GM19043 (cell line): Measurements from ENCODE around the gene MYBPC2.

Experiments used
- ATAC-seq: cut with Tn5 transposase; IDR thresholded peaks from one replicate; pipeline ENCODE4 v1.9.1; 2021; ENCODE audit warnings: low read depth; ENCODE audit not compliant: unreplicated experiment

Gene MYBPC2

GRCh38 chr19:50496189-50497021 is 63.7 kb downstream of the MYBPC2 start:
- no peak for ATAC-seq

GRCh38 chr19:50497022-50497405 is 64.3 kb downstream of the MYBPC2 start:
- ATAC-seq, result no peak

- ATAC-seq, result no peak
Observed at GRCh38 chr19:50498219-50499056, 65.7 kb downstream of the MYBPC2 start.

- ATAC-seq, result no peak
Observed at GRCh38 chr19:50500060-50500752, 67.5 kb downstream of the MYBPC2 start.

- ATAC-seq, result no peak
Observed at GRCh38 chr19:50500753-50501151, 68.1 kb downstream of the MYBPC2 start.

GRCh38 chr19:50501186-50501567 is 68.5 kb downstream of the MYBPC2 start:
- no peak for ATAC-seq

- ATAC-seq, result no peak
Observed at GRCh38 chr19:50501568-50502475, 69.1 kb downstream of the MYBPC2 start.

GRCh38 chr19:50505856-50506611 is 73.3 kb downstream of the MYBPC2 start:
- ATAC-seq, result no peak

- no peak for ATAC-seq
Observed at GRCh38 chr19:50506700-50507099, 74.0 kb downstream of the MYBPC2 start.

- no peak for ATAC-seq
Observed at GRCh38 chr19:50507376-50507775, 74.7 kb downstream of the MYBPC2 start.

GRCh38 chr19:50508843-50509190 is 76.1 kb downstream of the MYBPC2 start:
- ATAC-seq, result no peak

GRCh38 chr19:50509366-50509765 is 76.7 kb downstream of the MYBPC2 start:
- ATAC-seq, result no peak

GRCh38 chr19:50510121-50510670 is 77.5 kb downstream of the MYBPC2 start:
- no peak for ATAC-seq

GRCh38 chr19:50510700-50511068 is 78.0 kb downstream of the MYBPC2 start:
- no peak for ATAC-seq

GRCh38 chr19:50511069-50511822 is 78.6 kb downstream of the MYBPC2 start, which contains the start of gene JOSD2:
Gene JOSD2, minus strand, starts transcription at chr19:50511191. Its CDS starts 760 bp downstream, at chr19:50510431.
- ATAC-seq, result peak; percentile 87

GRCh38 chr19:50512112-50512998 is 79.7 kb downstream of the MYBPC2 start:
- no peak for ATAC-seq

GRCh38 chr19:50512999-50513745 is 80.5 kb downstream of the MYBPC2 start:
- no peak for ATAC-seq
